Measurements from ENCODE around the gene FBXO47.

The FBXO47 gene

GRCh38 chr17:38899421-38899820, 67.8 kb downstream of the FBXO47 start:
- DNase-seq: no peak

DNA sequence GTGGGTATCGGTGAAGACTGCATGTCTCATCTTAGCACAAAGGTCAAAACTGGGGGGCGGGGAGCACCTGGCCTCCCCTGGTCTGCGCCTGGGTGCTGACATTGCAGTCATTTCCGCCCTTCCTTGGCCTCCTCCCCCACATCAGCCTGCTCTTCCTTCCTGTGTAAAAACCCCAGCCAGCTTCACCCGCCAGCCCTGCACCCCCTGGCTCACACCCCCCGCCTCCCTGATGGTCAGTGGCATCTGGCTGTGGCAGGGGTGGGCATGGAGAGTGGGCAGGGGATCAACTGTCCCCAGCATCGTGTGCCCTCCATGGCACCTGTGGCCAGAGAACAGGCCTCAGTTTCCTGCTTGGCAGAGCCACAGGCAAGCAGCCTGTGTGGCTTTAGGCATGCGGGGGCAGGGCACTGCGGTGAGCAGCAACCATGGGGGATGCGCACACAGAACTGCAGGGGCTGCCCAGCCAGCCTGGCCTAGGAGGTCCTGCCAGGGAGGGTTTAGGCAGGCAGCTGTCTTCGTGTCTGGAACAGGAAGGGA, 68.3 kb downstream of the FBXO47 start:
- DNase-seq: no peak

DNA sequence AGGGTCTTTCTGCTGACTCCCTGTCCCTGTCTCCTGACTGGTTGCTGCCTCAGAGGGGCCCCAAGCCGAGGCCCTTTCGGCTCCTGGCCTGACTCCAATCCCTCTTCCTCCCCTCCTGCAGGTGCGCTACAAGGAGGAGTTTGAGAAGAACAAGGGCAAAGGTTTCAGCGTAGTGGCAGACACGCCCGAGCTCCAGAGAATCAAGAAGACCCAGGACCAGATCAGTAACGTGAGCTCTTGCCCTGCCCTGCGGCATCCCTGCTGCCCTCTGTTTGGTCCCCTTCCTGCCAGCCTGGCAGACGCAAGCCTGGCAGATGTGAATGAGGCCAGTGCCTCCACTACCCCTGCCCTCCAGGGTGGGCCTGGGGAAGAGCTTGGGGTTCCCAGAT, 68.9 kb downstream of the FBXO47 start:
- no peak for DNase-seq

DNA sequence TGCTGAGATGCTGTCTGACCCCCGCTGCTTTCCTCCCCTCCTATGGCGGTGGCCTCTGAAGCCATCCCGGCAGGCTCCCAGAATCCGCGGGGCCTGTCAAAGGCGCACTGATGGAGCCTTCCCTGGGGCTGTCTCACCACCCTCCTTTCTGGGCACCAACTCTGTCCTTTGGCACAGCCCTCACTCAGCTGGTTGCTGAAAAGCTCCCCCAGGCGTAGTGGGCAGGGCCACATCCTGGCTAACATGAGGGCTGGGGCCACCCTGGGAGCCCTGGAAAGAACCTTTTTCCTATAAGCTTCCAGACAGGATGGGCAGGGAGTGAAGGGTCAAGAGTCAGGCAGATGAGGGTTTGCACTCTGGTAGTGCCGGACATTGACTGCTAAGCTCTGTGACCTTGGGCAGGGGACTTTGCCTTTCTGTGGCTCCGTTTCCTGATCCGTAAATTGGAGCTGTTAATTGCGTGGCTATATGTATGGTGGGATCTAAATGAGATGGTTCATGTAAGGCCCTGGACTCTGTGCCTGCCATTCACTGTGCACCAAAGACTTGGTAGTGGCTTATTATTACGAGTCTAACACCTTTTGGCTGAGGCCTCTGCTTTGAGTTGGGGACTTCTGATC, 69.4 kb downstream of the FBXO47 start:
- DNase-seq: no peak

GRCh38 chr17:38897176-38897575, 70.0 kb downstream of the FBXO47 start:
- no peak for DNase-seq

- no peak for DNase-seq
These were observed 70.8 kb downstream of the FBXO47 start for GRCh38 chr17:38896346-38896954.

- DNase-seq: no peak
These were observed 72.9 kb downstream of the FBXO47 start for GRCh38 chr17:38894276-38894675.

- no peak for DNase-seq
These were observed 73.6 kb downstream of the FBXO47 start for GRCh38 chr17:38893607-38894006.

- DNase-seq: no peak
These were observed 74.1 kb downstream of the FBXO47 start for GRCh38 chr17:38893113-38893512.

DNA sequence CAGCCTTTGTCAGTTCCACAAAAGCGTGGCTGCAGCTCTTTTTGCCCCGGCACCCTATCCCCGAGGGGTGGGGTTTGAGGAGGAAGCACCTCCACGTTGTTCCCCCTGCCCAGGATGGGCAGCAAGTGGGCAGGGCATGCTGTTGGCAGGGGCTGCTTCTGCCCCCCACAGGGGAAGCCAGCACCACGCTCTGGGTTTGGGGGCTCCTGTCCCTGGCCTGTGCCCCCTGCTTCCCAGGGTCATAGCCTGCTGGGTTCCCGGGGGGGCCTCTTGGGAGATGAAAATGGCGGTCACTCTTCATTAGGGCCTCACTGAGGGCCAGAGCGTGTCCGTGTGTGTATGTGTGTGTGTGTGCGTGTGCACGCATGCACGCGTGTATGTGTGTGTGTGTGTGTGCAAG, 74.6 kb downstream of the FBXO47 start:
- no peak for DNase-seq

GRCh38 chr17:38892083-38892482, 75.1 kb downstream of the FBXO47 start:
- DNase-seq: no peak

GRCh38 chr17:38891441-38891840, 75.8 kb downstream of the FBXO47 start:
- no peak for DNase-seq

- no peak for DNase-seq
These were observed 76.8 kb downstream of the FBXO47 start for GRCh38 chr17:38890410-38890746.

DNA sequence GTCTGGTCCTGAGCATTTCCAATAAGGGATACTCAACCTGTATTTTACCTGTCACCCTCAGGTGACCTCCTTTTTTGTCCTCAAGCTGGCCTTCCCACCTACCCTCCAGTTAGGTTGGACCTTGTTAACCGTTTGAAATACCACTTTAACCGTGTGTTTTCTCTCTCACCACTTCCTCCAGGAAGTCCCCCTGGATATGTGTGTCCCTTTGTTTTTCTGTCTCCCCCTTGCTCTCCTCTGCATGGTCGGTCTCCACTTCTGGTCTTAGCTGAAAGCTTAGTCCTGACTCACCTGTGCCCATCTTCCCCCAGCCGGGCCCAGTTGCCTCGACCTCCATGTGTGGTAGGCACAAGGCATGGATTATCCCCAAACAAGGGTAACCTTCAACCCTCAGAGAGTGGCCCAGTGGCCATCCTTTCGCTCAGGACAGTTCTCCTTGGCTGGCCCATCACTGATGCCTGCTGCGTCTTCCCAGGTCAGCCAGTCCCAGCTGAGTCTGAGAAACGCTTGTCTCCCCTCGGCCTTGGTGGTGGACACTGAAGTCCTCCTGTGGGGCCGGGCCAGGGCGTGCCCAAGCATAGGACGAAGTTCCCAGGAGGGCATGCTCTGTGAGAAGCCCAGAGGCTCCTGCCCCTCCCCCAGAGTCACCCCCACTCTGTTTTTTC, 77.3 kb downstream of the FBXO47 start:
- no peak for DNase-seq

GRCh38 chr17:38888842-38889241, 78.4 kb downstream of the FBXO47 start:
- DNase-seq: no peak

DNA sequence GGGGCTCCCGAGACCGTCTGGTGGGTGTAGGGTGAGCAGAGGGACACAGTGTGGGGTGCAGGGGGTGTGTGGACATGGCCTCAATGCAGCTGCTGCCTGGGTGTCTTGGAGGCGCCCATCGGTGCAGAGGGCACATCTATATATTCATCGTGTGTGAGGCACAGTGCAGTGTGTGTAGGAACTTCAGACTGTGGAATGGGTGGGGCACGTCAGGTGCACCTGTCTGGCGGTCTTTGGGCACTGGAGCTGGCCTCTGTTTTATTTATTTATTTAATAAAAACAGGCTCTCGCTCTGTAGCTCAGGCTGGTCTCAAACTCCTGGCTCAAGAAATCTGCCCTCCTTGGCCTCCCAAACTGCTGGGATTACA, 80.6 kb downstream of the FBXO47 start:
- DNase-seq: peak; percentile 74
